CD14-positive monocyte (primary cell): Measurements from ENCODE around the gene TAF1B. TPM values are rescaled to one million over a fixed set of nuclear protein-coding genes. Genes with fewer than 3 reads are reported as not detected.

Source experiments
- DNase-seq, 3 donors: peaks; one replicate each; pipeline ENCODE4 v3.0.0-alpha.2; 2011 to 2022
- H2AFZ ChIP-seq: 2 replicates; pipeline ENCODE4 v1.6.0; 2012; ENCODE audit warnings: mild to moderate bottlenecking, low read depth, low read length, inconsistent platforms; ENCODE audit not compliant: insufficient read depth, poor library complexity, severe bottlenecking
- H3K27ac ChIP-seq, 2 donors: 1 replicate in 1 of 2; 2 replicates in 1 of 2; pipeline ENCODE4 v1.5.1; 2012 to 2013; ENCODE audit warnings: low read length in 2 of 2, control low read depth in 1 of 2, inconsistent platforms in 1 of 2, low read depth in 1 of 2, mild to moderate bottlenecking in 1 of 2
- H3K27me3 ChIP-seq, 2 donors: one replicate each; pipeline versions ENCODE4 v1.6.0 to v1.6.1; 2011 to 2013; ENCODE audit warnings: low read length in 2 of 2; ENCODE audit not compliant: control insufficient read depth in 2 of 2, insufficient read depth in 2 of 2
- H3K36me3 ChIP-seq, 2 donors: replicated peaks in 1 of 2; 1 replicate in 1 of 2; 2 replicates in 1 of 2; pipeline versions ENCODE4 v1.5.1 to v1.6.1; 2012 to 2013; ENCODE audit warnings: low read length in 2 of 2, control low read depth in 1 of 2, inconsistent platforms in 1 of 2, mild to moderate bottlenecking in 1 of 2; ENCODE audit not compliant: insufficient read depth in 2 of 2, control insufficient read depth in 1 of 2
- H3K4me1 ChIP-seq, 2 donors: 1 replicate in 1 of 2; 2 replicates in 1 of 2; pipeline versions ENCODE4 v1.5.1 to v1.6.1; 2012 to 2013; ENCODE audit warnings: low read length in 2 of 2, control low read depth in 1 of 2, inconsistent platforms in 1 of 2, mild to moderate bottlenecking in 1 of 2, moderate library complexity in 1 of 2; ENCODE audit not compliant: insufficient read depth in 2 of 2, control insufficient read depth in 1 of 2
- H3K4me2 ChIP-seq: replicated peaks from 2 replicates; pipeline ENCODE3; 2012; ENCODE audit warnings: low read length, moderate library complexity, mild to moderate bottlenecking; ENCODE audit not compliant: poor library complexity, severe bottlenecking; ENCODE audit errors: extremely low read depth
- H3K4me3 ChIP-seq, 3 experiments: fragments of 200-600 bp in 1 of 3; sonication (generic) in 1 of 3; replicated peaks in 1 of 3; 1 replicate in 2 of 3; 2 replicates in 1 of 3; pipeline ENCODE4 v1.5.1; 2011 to 2013; ENCODE audit warnings: low read length in 3 of 3, mild to moderate bottlenecking in 3 of 3, control low read depth in 2 of 3, low read depth in 2 of 3, inconsistent platforms in 1 of 3, moderate library complexity in 1 of 3
- H3K79me2 ChIP-seq: 2 replicates; pipeline ENCODE4 v1.6.0; 2012; ENCODE audit warnings: mild to moderate bottlenecking, control low read depth, inconsistent platforms, low read length, moderate library complexity; ENCODE audit not compliant: insufficient read depth
- H3K9ac ChIP-seq: 2 replicates; pipeline ENCODE4 v1.6.0; 2017; ENCODE audit warnings: low read length, mild to moderate bottlenecking; ENCODE audit not compliant: insufficient read depth, poor library complexity, severe bottlenecking
- H3K9me3 ChIP-seq, 2 donors: replicated peaks in 1 of 2; 1 replicate in 1 of 2; 2 replicates in 1 of 2; pipeline versions ENCODE4 v1.5.1 to v1.6.1; 2012 to 2013; ENCODE audit warnings: low read length in 2 of 2, control low read depth in 1 of 2; ENCODE audit not compliant: control insufficient read depth in 1 of 2, insufficient read depth in 1 of 2
- H4K20me1 ChIP-seq: 2 replicates; pipeline ENCODE4 v1.6.0; 2012; ENCODE audit warnings: mild to moderate bottlenecking, low read length, control low read depth, moderate library complexity; ENCODE audit not compliant: insufficient read depth
- H3K27ac Mint-ChIP-seq, 7 donors: one replicate each; pipeline ENCODE4 v1.8.0; 2020; ENCODE audit warnings: mild to moderate bottlenecking in 7 of 7, mixed read lengths in 7 of 7, moderate library complexity in 6 of 7, inconsistent platforms in 2 of 7
- H3K27me3 Mint-ChIP-seq, 3 donors: one replicate each; pipeline ENCODE4 v1.8.0; 2021 to 2022; ENCODE audit warnings: low read depth in 3 of 3, mild to moderate bottlenecking in 3 of 3, mixed read lengths in 3 of 3, moderate library complexity in 3 of 3, inconsistent platforms in 1 of 3
- H3K36me3 Mint-ChIP-seq, 2 donors: one replicate each; pipeline ENCODE4 v1.8.0; 2020; ENCODE audit warnings: mixed read lengths in 2 of 2, inconsistent platforms in 1 of 2, mild to moderate bottlenecking in 1 of 2
- H3K4me1 Mint-ChIP-seq: one replicate; pipeline ENCODE4 v1.8.0; 2020; ENCODE audit warnings: mild to moderate bottlenecking, mixed read lengths
- H3K4me3 Mint-ChIP-seq, 2 donors: one replicate each; pipeline ENCODE4 v1.8.0; 2020; ENCODE audit warnings: mild to moderate bottlenecking in 2 of 2, mixed read lengths in 2 of 2, moderate library complexity in 1 of 2
- H3K9me3 Mint-ChIP-seq, 7 donors: one replicate each; pipeline ENCODE4 v1.8.0; 2020 to 2022; ENCODE audit warnings: mixed read lengths in 7 of 7, mild to moderate bottlenecking in 6 of 7, moderate library complexity in 6 of 7, inconsistent platforms in 2 of 7
- CTCF ChIP-seq: fragments of 200-600 bp; IDR thresholded peaks from one replicate; pipeline ENCODE4 v1.8.0; 2022; ENCODE audit warnings: antibody characterized with exemption, mild to moderate bottlenecking
- WGBS: methylation state at CpG from one replicate; pipeline ENCODE4 v1.1.5; 2013; ENCODE audit warnings: missing lambda C conversion rate; ENCODE audit not compliant: insufficient coverage; 5-methylcytosine and 5-hydroxymethylcytosine counted together
- intact Hi-C, 2 donors: fragments of 100-400 bp; cut with micrococcal nuclease; formaldehyde crosslinking; loops; one replicate each; pipeline versions ENCODE4 v1.15.0 to v1.15.1; 2023
- polyA plus RNA-seq, 3 donors: library from polyadenylated mRNA; depleted of rRNA in 1 of 3; unstranded in 2 of 3; stranded (reverse) in 1 of 3; fragments of 300-500 nt in 2 of 3; fragments of >200 nt in 1 of 3; fragmentation: Illumina TruSeq in 2 of 3; gene quantifications; 1 replicate in 2 of 3; 2 replicates in 1 of 3; pipeline ENCODE4 v1.2.3, GENCODE V29; 2012 to 2021

Gene TAF1B
- polyA plus RNA-seq, 3 donors = 6.0 to 8.4 (median 7.2) TPM

DNA sequence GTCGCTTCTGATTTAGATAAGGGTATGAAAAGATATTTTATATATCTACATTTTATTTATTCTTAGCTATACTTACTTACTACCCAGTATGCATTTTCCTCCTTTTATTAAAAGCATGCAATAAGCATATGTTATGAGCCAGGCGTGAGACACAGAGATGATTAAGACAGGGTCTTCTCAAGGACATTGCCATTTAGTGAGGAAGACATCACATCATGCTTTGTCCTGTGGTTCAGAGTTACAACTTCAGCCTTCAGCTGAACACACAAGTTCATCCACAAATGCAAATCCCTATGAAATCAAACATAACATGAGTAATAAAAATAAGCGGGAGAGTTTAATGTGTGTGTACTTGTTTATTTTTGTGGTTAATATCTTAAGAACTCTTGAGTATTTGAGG, 138.4 kb downstream of the TAF1B start:
- no peak for TF ChIP-seq CTCF
- no peaks in the 10 kb centered on the region for H3K27me3 ChIP-seq
- H3K4me3 ChIP-seq = no peak overlapping the region
- intact Hi-C loops = loop anchor here in 1 of 2 donors (10.0 kb wide), 3 partner anchors 133 to 1357 kb away; no protein-coding TSS in a partner anchor
- 100% methylated on average over 1 of the region's 3 CpGs for WGBS
- no peak overlapping the region for H2AFZ ChIP-seq
- Mint-ChIP-seq H3K9me3 (peaks cover 0 to 3% (median 0%) of the 10 kb centered on the region in 7 donors), H3K27ac (no peak overlapping the region), H3K36me3 (no peaks in the 10 kb centered on the region), H3K4me3 (no peak overlapping the region), H3K4me1 (peaks cover 7% of the 10 kb centered on the region), H3K27me3 (peaks cover 11 to 22% (median 13%) of the 10 kb centered on the region in 3 donors)
- no peaks in the 10 kb centered on the region for H3K36me3 ChIP-seq
- H3K9me3 ChIP-seq = no peaks in the 10 kb centered on the region
- H3K27ac ChIP-seq = no peak overlapping the region
- peaks cover 3 to 8% of the 10 kb centered on the region in 2 donors for H3K4me1 ChIP-seq
- no peaks in the 10 kb centered on the region for H4K20me1 ChIP-seq
- H3K4me2 ChIP-seq = no peak overlapping the region
- H3K79me2 ChIP-seq = no peaks in the 10 kb centered on the region
- no peak overlapping the region for H3K9ac ChIP-seq
- DNase-seq = no peak

DNA sequence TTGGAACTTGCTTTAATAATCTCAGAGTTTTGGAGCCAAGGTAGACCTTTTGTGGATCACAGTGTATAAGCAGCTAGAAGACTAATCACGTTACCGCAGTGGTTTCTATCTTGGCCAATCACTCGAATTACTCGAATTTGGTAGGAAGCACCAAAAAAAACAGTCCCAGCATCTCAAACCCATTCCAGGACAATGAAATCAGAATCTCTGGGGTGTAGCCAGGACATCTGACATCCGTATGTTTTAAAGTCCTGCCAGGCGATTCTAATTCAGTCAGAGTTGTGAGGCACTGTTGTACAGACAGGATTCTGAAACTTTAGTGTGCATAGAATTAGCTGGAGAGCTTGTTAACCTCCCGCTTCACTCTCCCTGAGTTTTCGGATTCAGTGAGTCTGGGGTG, 139.0 kb downstream of the TAF1B start:
- Histone ChIP-seq H4K20me1 (no peaks in the 10 kb centered on the region), H3K4me2 (no peak overlapping the region), H3K27ac (no peak overlapping the region), H3K36me3 (no peaks in the 10 kb centered on the region), H2AFZ (no peak overlapping the region), H3K4me1 (peaks cover 3 to 8% of the 10 kb centered on the region in 2 donors), H3K79me2 (no peaks in the 10 kb centered on the region), H3K9me3 (no peaks in the 10 kb centered on the region), H3K27me3 (no peaks in the 10 kb centered on the region), H3K4me3 (no peak overlapping the region), H3K9ac (no peak overlapping the region)
- Mint-ChIP-seq H3K9me3 (peaks cover 0 to 3% (median 0%) of the 10 kb centered on the region in 7 donors), H3K27ac (no peak overlapping the region), H3K4me3 (no peak overlapping the region), H3K36me3 (no peaks in the 10 kb centered on the region), H3K27me3 (peaks cover 10 to 22% (median 14%) of the 10 kb centered on the region in 3 donors), H3K4me1 (peaks cover 7% of the 10 kb centered on the region)
- TF ChIP-seq CTCF = no peak
- no peak for DNase-seq
- 97% methylated on average over 8 of the region's 8 CpGs for WGBS
- intact Hi-C loops = loop anchor here in 1 of 2 donors (10.0 kb wide), 3 partner anchors 133 to 1357 kb away; no protein-coding TSS in a partner anchor
